HCT116 (cell line): ENCODE measurements around the gene CHRNB4. TPM values are rescaled to one million over a fixed set of nuclear protein-coding genes. Genes with fewer than 3 reads are reported as not detected.

Experiments
- ATAC-seq: fragments of 200-7000 bp; cut with Tn5 transposase; 2 replicates; pipeline ENCODE4 v1.9.1; 2020; ENCODE audit warnings: mild to moderate bottlenecking, moderate library complexity
- BruUV-seq: library from RNA; stranded (reverse); fragments of 400-500 nt; replicated peaks from 2 replicates; lab custom pipeline; 2021; lab: Mats Ljungman, UMichigan
- CTCF ChIA-PET: fragments of 300-600 bp; sonication (Branson Sonifier 250); formaldehyde crosslinking; loops from one replicate; lab custom pipeline; 2021; ENCODE audit warnings: antibody characterized with exemption; lab: Charles Lee
- POLR2A ChIA-PET: fragments of 300-600, 350-600 bp; sonication (Branson Sonifier 250); formaldehyde crosslinking; loops from one replicate; lab custom pipeline; 2021; ENCODE audit warnings: antibody characterized with exemption; lab: Charles Lee
- RAD21 ChIA-PET, 2 experiments: fragments of 300-600 bp; sonication (Branson Sonifier 250); formaldehyde crosslinking; loops; one replicate each; lab custom pipeline; 2023; ENCODE audit warnings: low total read pairs in 2 of 2; ENCODE audit not compliant: uncharacterized antibody in 2 of 2, unreplicated experiment in 2 of 2, low non-redundant PET in 1 of 2; lab: Charles Lee
- DNase-seq: peaks from one replicate; pipeline ENCODE4 v3.0.0-alpha.2; 2010; ENCODE audit warnings: low read depth, low spot score
- H2AFZ ChIP-seq: fragments of 200-600 bp; shearing (Covaris generic), sonication (generic); 2 replicates; pipeline ENCODE4 v1.6.1; 2017; ENCODE audit warnings: low read depth, mixed run types, mixed read lengths, antibody characterized with exemption, low read length; ENCODE audit not compliant: poor library complexity, severe bottlenecking
- H3K27ac ChIP-seq: 2 replicates; pipeline ENCODE4 v1.5.1; 2012; ENCODE audit warnings: low read depth, low read length
- H3K27me3 ChIP-seq: fragments of 200-600 bp; sonication (generic); 2 replicates; pipeline ENCODE4 v1.6.1; 2016; ENCODE audit warnings: mixed run types, low read length, mixed read lengths; ENCODE audit not compliant: insufficient read depth
- H3K36me3 ChIP-seq, 2 experiments: fragments of 200-500 bp in 1 of 2; fragments of 200-600 bp in 1 of 2; sonication (Bioruptor generic) in 1 of 2; sonication (generic) in 1 of 2; 2 replicates each; pipeline versions ENCODE4 v1.5.1 to v1.6.1; 2014 to 2016; ENCODE audit warnings: low read length in 2 of 2, inconsistent platforms in 1 of 2, mixed read lengths in 1 of 2, mixed run types in 1 of 2; ENCODE audit not compliant: insufficient read depth in 2 of 2, control insufficient read depth in 1 of 2
- H3K4me1 ChIP-seq, 2 experiments: fragments of 200-600 bp in 1 of 2; sonication (generic) in 1 of 2; 2 replicates each; pipeline versions ENCODE4 v1.5.1 to v1.6.1; 2012 to 2017; ENCODE audit warnings: low read length in 2 of 2, inconsistent platforms in 1 of 2, mild to moderate bottlenecking in 1 of 2, mixed read lengths in 1 of 2, mixed run types in 1 of 2, moderate library complexity in 1 of 2; ENCODE audit not compliant: insufficient read depth in 2 of 2, control insufficient read depth in 1 of 2
- H3K4me2 ChIP-seq: fragments of 200-600 bp; sonication (generic); 2 replicates; pipeline ENCODE4 v1.6.1; 2017; ENCODE audit warnings: mixed run types, low read length, mixed read lengths
- H3K4me3 ChIP-seq, 2 experiments: fragments of 200-600 bp in 1 of 2; sonication (generic) in 1 of 2; replicated peaks in 1 of 2; 2 replicates each; pipeline ENCODE4 v1.5.1; 2011 to 2016; ENCODE audit warnings: low read length in 2 of 2, control low read depth in 1 of 2, low read depth in 1 of 2, mild to moderate bottlenecking in 1 of 2, mixed read lengths in 1 of 2, mixed run types in 1 of 2
- H3K79me2 ChIP-seq: fragments of 200-600 bp; sonication (generic); 2 replicates; pipeline ENCODE4 v1.6.1; 2017; ENCODE audit warnings: mild to moderate bottlenecking, mixed run types, low read length, moderate library complexity, mixed read lengths; ENCODE audit not compliant: insufficient read depth
- H3K9ac ChIP-seq: fragments of 200-600 bp; sonication (generic); 2 replicates; pipeline ENCODE4 v1.6.1; 2016; ENCODE audit warnings: low read length, mixed read lengths
- H3K9me2 ChIP-seq: fragments of 200-600 bp; sonication (generic), shearing (Covaris generic); 2 replicates; pipeline ENCODE4 v1.6.1; 2017; ENCODE audit warnings: mixed run types, mild to moderate bottlenecking, moderate library complexity; ENCODE audit not compliant: insufficient read depth
- H3K9me3 ChIP-seq, 2 experiments: fragments of 200-500 bp in 1 of 2; fragments of 200-600 bp in 1 of 2; sonication (Bioruptor generic) in 1 of 2; sonication (generic) in 1 of 2; 2 replicates each; pipeline ENCODE4 v1.6.1; 2014 to 2017; ENCODE audit warnings: low read length in 2 of 2, mixed read lengths in 2 of 2, inconsistent platforms in 1 of 2, low read depth in 1 of 2, mild to moderate bottlenecking in 1 of 2, mixed run types in 1 of 2, moderate library complexity in 1 of 2; ENCODE audit not compliant: control insufficient read depth in 1 of 2, insufficient read depth in 1 of 2
- H4K20me1 ChIP-seq: fragments of 200-600 bp; sonication (generic), shearing (Covaris generic); 2 replicates; pipeline ENCODE4 v1.6.1; 2017; ENCODE audit warnings: mixed run types, mild to moderate bottlenecking, moderate library complexity; ENCODE audit not compliant: insufficient read depth
- CBX3 ChIP-seq: IDR thresholded peaks from 2 replicates; pipeline ENCODE4 v1.6.1; 2012; ENCODE audit warnings: low read depth
- CEBPB ChIP-seq: IDR thresholded peaks from 2 replicates; pipeline ENCODE4 v1.6.1; 2012; ENCODE audit warnings: low read depth
- EGR1 ChIP-seq: IDR thresholded peaks from 2 replicates; pipeline ENCODE4 v1.6.1; 2012; ENCODE audit warnings: low read depth
- ELF1 ChIP-seq: IDR thresholded peaks from 2 replicates; pipeline ENCODE4 v1.6.1; 2012; ENCODE audit warnings: low read depth, borderline replicate concordance
- EZH2 ChIP-seq: fragments of 200-600 bp; sonication (generic); IDR thresholded peaks from 2 replicates; pipeline ENCODE4 v1.6.1; 2017; ENCODE audit warnings: antibody characterized with exemption, mixed run types
- JUND ChIP-seq: IDR thresholded peaks from 2 replicates; pipeline ENCODE4 v1.6.1; 2012
- POLR2A ChIP-seq: IDR thresholded peaks from 2 replicates; pipeline ENCODE4 v1.7.0; 2011; ENCODE audit warnings: borderline replicate concordance; ENCODE audit not compliant: insufficient read depth, insufficient read length; ENCODE audit errors: extremely low read depth
- POLR2AphosphoS5 ChIP-seq: IDR thresholded peaks from 2 replicates; pipeline ENCODE4 v1.6.1; 2011; ENCODE audit warnings: mild to moderate bottlenecking, low read depth, low read length, moderate library complexity
- RAD21 ChIP-seq: IDR thresholded peaks from 2 replicates; pipeline ENCODE4 v1.6.1; 2012; ENCODE audit warnings: low read depth, mild to moderate bottlenecking
- SIN3A ChIP-seq: IDR thresholded peaks from 2 replicates; pipeline ENCODE4 v1.6.1; 2012; ENCODE audit warnings: low read depth
- SP1 ChIP-seq: IDR thresholded peaks from 2 replicates; pipeline ENCODE4 v1.6.1; 2012; ENCODE audit warnings: low read depth
- SRF ChIP-seq: IDR thresholded peaks from 2 replicates; pipeline ENCODE4 v1.6.1; 2012; ENCODE audit warnings: low read depth
- TCF7L2 ChIP-seq: IDR thresholded peaks from 2 replicates; pipeline ENCODE4 v1.7.0; 2011; ENCODE audit warnings: borderline replicate concordance, inconsistent platforms; ENCODE audit not compliant: insufficient read depth, insufficient read length; ENCODE audit errors: extremely low read depth
- intact Hi-C: fragments of 100-400 bp; cut with micrococcal nuclease; formaldehyde crosslinking; loops from 2 replicates; pipeline ENCODE4 v1.10.0; 2022
- total RNA-seq: library from RNA; stranded (reverse); gene quantifications from one replicate; pipeline ENCODE4 v1.2.1, GENCODE V29; 2021; ENCODE audit not compliant: unreplicated experiment
- TF ChIP-seq, protein P1 (sequence below): IDR thresholded peaks from 2 replicates; pipeline ENCODE4 v1.6.1; 2012
- TF ChIP-seq, protein P2 (sequence below): IDR thresholded peaks from 2 replicates; pipeline ENCODE4 v1.6.1; 2012; ENCODE audit warnings: low read depth
- TF ChIP-seq, protein P3 (sequence below): IDR thresholded peaks from 2 replicates; pipeline ENCODE4 v1.6.1; 2012

The CHRNB4 gene
- total RNA-seq, 1 experiment from 2014 or later: 2.0 TPM

- ATAC-seq (no peak), DNase-seq (no peak)
- Histone ChIP-seq H3K4me2 (no peak overlapping the region), H3K27me3 (0 out of 2 replicates have a peak, but pooled peaks cover 3% of the 10 kb centered on the region), H3K4me3 (no peak overlapping the region), H3K9me2 (no peaks in the 10 kb centered on the region), H3K36me3 (no peaks in the 10 kb centered on the region), H2AFZ (no peak overlapping the region), H3K9me3 (no peaks in the 10 kb centered on the region), H3K9ac (no peak overlapping the region), H4K20me1 (no peaks in the 10 kb centered on the region), H3K79me2 (no peaks in the 10 kb centered on the region), H3K27ac (no peak overlapping the region), H3K4me1 (no peaks in the 10 kb centered on the region)
- POLR2A ChIA-PET: no interaction called here
- intact Hi-C loops: no loop called here
- CTCF ChIA-PET: no interaction called here
- RAD21 ChIA-PET: no interaction called here
- TF ChIP-seq RAD21 (no peak), SRF (no peak), SIN3A (no peak), EZH2 (no peak), JUND (no peak), SP1 (no peak)
- BruUV-seq: no TSS peak
Observed at GRCh38 chr15:78651930-78652615, 11.1 kb upstream of the CHRNB4 start.

DNA sequence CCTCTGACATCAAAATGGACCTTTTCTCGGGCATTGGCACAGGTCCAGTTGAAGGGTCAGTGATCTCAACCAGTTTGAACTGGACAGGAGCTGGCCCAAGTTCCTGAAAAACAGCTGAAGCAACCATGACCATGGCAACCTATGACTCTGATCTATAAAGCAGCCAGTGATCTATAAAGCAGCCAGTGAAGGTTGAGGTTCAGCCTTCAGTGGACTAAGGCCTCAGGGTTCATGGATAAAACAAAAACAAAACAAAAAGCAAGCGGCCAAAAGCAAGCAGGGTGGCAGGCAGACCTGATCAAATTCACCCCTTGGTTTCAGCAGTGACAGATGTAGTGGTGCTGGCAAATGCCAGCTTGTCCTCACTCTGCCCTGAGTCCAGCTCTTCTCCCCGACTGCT, 10.0 kb upstream of the CHRNB4 start:
- CTCF ChIA-PET: no interaction called here
- H3K79me2 ChIP-seq: no peaks in the 10 kb centered on the region
- H3K27ac ChIP-seq: no peak overlapping the region
- H3K4me3 ChIP-seq: no peak overlapping the region
- DNase-seq: no peak
- no peaks in the 10 kb centered on the region for H3K4me1 ChIP-seq
- RAD21 ChIA-PET: no interaction called here
- POLR2A ChIA-PET: interaction anchor here (0.6 kb wide), 1 partner anchor 33 kb away, joined by 7 read pairs; no protein-coding TSS in a partner anchor
- BruUV-seq: no TSS peak
- 0 out of 2 replicates have a peak, but pooled peaks cover 3% of the 10 kb centered on the region for H3K27me3 ChIP-seq
- H3K9me3 ChIP-seq: no peaks in the 10 kb centered on the region
- no peak for TF ChIP-seq POLR2AphosphoS5
- no peak for TF ChIP-seq ELF1
- TF ChIP-seq RAD21: no peak
- TF ChIP-seq, protein P1, sequence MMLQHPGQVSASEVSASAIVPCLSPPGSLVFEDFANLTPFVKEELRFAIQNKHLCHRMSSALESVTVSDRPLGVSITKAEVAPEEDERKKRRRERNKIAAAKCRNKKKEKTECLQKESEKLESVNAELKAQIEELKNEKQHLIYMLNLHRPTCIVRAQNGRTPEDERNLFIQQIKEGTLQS: no peak
- no peak for TF ChIP-seq CEBPB
- TF ChIP-seq, protein P2, sequence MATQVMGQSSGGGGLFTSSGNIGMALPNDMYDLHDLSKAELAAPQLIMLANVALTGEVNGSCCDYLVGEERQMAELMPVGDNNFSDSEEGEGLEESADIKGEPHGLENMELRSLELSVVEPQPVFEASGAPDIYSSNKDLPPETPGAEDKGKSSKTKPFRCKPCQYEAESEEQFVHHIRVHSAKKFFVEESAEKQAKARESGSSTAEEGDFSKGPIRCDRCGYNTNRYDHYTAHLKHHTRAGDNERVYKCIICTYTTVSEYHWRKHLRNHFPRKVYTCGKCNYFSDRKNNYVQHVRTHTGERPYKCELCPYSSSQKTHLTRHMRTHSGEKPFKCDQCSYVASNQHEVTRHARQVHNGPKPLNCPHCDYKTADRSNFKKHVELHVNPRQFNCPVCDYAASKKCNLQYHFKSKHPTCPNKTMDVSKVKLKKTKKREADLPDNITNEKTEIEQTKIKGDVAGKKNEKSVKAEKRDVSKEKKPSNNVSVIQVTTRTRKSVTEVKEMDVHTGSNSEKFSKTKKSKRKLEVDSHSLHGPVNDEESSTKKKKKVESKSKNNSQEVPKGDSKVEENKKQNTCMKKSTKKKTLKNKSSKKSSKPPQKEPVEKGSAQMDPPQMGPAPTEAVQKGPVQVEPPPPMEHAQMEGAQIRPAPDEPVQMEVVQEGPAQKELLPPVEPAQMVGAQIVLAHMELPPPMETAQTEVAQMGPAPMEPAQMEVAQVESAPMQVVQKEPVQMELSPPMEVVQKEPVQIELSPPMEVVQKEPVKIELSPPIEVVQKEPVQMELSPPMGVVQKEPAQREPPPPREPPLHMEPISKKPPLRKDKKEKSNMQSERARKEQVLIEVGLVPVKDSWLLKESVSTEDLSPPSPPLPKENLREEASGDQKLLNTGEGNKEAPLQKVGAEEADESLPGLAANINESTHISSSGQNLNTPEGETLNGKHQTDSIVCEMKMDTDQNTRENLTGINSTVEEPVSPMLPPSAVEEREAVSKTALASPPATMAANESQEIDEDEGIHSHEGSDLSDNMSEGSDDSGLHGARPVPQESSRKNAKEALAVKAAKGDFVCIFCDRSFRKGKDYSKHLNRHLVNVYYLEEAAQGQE: no peak
- no peak for TF ChIP-seq TCF7L2
- no peak for TF ChIP-seq EGR1
- no peak for TF ChIP-seq SP1
- no peak for TF ChIP-seq POLR2A
- no peak for TF ChIP-seq CBX3
- TF ChIP-seq, protein P3, sequence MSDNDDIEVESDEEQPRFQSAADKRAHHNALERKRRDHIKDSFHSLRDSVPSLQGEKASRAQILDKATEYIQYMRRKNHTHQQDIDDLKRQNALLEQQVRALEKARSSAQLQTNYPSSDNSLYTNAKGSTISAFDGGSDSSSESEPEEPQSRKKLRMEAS: no peak
- TF ChIP-seq, all 23 proteins: peak for 0
- H2AFZ ChIP-seq: no peak overlapping the region
- H3K36me3 ChIP-seq: no peaks in the 10 kb centered on the region
- H3K9ac ChIP-seq: no peak overlapping the region
- ATAC-seq: no peak
- no peak overlapping the region for H3K4me2 ChIP-seq
- H4K20me1 ChIP-seq: no peaks in the 10 kb centered on the region
- intact Hi-C loops: no loop called here
- no peaks in the 10 kb centered on the region for H3K9me2 ChIP-seq
